DOHH2 (cell line): ENCODE results near the gene AKAP13.

ENCODE experiments used
- H3F3A ChIP-seq: fragments of 200-600 bp; sonication (generic), shearing (Covaris generic); 2 replicates; pipeline ENCODE4 v1.6.0; 2016; ENCODE audit warnings: antibody characterized with exemption, mild to moderate bottlenecking; ENCODE audit not compliant: control insufficient read depth, insufficient read depth
- H3K27ac ChIP-seq: fragments of 200-600 bp; sonication (generic); 2 replicates; pipeline ENCODE4 v1.5.1; 2014; ENCODE audit warnings: low read depth, mild to moderate bottlenecking, low read length, moderate library complexity
- H3K27me3 ChIP-seq: fragments of 200-600 bp; sonication (generic); 2 replicates; pipeline ENCODE4 v1.6.1; 2014; ENCODE audit warnings: mild to moderate bottlenecking, low read length, mixed read lengths; ENCODE audit not compliant: control insufficient read depth
- H3K36me3 ChIP-seq: fragments of 200-600 bp; sonication (generic); 2 replicates; pipeline ENCODE4 v1.6.1; 2014; ENCODE audit warnings: mild to moderate bottlenecking, low read length, moderate library complexity, mixed read lengths; ENCODE audit not compliant: control insufficient read depth
- H3K4me1 ChIP-seq: fragments of 200-600 bp; sonication (generic); 2 replicates; pipeline ENCODE4 v1.6.1; 2014; ENCODE audit warnings: mild to moderate bottlenecking, low read length, mixed read lengths; ENCODE audit not compliant: control insufficient read depth
- H3K4me2 ChIP-seq: fragments of 200-600 bp; sonication (generic); 2 replicates; pipeline ENCODE4 v1.6.0; 2014; ENCODE audit warnings: mild to moderate bottlenecking, low read length, moderate library complexity
- H3K4me3 ChIP-seq: fragments of 200-600 bp; sonication (generic); 2 replicates; pipeline ENCODE4 v1.5.1; 2014; ENCODE audit warnings: mild to moderate bottlenecking, low read length, mixed read lengths
- H3K79me2 ChIP-seq: fragments of 200-600 bp; sonication (generic); 2 replicates; pipeline ENCODE4 v1.6.1; 2014; ENCODE audit warnings: mild to moderate bottlenecking, low read length, mixed read lengths; ENCODE audit not compliant: control insufficient read depth
- H3K9me2 ChIP-seq: fragments of 200-600 bp; sonication (generic); replicated peaks from 2 replicates; pipeline ENCODE4 v1.6.1; 2014; ENCODE audit warnings: mild to moderate bottlenecking, low read length, mixed read lengths; ENCODE audit not compliant: control insufficient read depth
- H3K9me3 ChIP-seq: fragments of 200-600 bp; sonication (generic); 2 replicates; pipeline ENCODE4 v1.6.1; 2014; ENCODE audit warnings: antibody characterized with exemption, low read length, mixed read lengths; ENCODE audit not compliant: control insufficient read depth, insufficient read depth
- H4K20me1 ChIP-seq: fragments of 200-600 bp; sonication (generic); 2 replicates; pipeline ENCODE4 v1.6.0; 2014; ENCODE audit warnings: low read depth, mild to moderate bottlenecking, antibody characterized with exemption, low read length, moderate library complexity; ENCODE audit not compliant: control insufficient read depth, insufficient read depth
- EZH2phosphoT487 ChIP-seq: fragments of 200-600 bp; sonication (generic); IDR thresholded peaks from 2 replicates; pipeline ENCODE4 v1.6.1; 2017; ENCODE audit warnings: borderline replicate concordance, mild to moderate bottlenecking, antibody characterized with exemption, low read length, moderate library complexity, mixed read lengths
- TF ChIP-seq, protein P1 (sequence below): fragments of 200-600 bp; sonication (generic); IDR thresholded peaks from one replicate; pipeline ENCODE4 v1.5.1; 2014; ENCODE audit warnings: antibody characterized with exemption, mild to moderate bottlenecking, low read depth, low read length; ENCODE audit not compliant: poor library complexity, severe bottlenecking

Gene AKAP13

DNA sequence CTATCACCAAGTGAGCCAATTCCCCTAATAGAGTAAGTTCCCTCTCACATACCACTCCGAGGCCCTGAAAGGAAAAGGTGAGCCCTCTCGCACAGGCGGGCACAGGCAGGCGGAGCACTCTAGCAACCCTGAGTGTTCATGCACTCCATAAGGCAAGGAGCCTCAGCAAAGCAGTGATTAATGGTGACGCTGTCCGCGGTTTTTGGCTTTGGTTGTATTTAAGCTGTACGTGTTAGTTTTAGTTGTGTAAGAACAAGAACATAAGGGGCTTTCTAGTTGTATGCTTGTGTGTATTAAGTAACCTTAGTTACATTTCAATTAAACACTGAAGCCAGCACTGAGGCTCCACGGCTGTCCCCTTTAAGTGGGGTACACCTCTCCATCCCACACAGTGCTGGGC is 381.2 kb downstream of the AKAP13 start:
- Histone ChIP-seq H4K20me1 (0 out of 2 replicates have a peak, but pooled peaks cover 2% of the 10 kb centered on the region), H3K4me1 (no peaks in the 10 kb centered on the region), H3K27ac (no peak overlapping the region), H3K9me2 (no peaks in the 10 kb centered on the region), H3K27me3 (no peaks in the 10 kb centered on the region), H3K9me3 (no peaks in the 10 kb centered on the region), H3K79me2 (no peaks in the 10 kb centered on the region), H3F3A (no peaks in the 10 kb centered on the region), H3K36me3 (no peaks in the 10 kb centered on the region), H3K4me2 (no peak overlapping the region), H3K4me3 (no peak overlapping the region)
- TF ChIP-seq, protein P1, sequence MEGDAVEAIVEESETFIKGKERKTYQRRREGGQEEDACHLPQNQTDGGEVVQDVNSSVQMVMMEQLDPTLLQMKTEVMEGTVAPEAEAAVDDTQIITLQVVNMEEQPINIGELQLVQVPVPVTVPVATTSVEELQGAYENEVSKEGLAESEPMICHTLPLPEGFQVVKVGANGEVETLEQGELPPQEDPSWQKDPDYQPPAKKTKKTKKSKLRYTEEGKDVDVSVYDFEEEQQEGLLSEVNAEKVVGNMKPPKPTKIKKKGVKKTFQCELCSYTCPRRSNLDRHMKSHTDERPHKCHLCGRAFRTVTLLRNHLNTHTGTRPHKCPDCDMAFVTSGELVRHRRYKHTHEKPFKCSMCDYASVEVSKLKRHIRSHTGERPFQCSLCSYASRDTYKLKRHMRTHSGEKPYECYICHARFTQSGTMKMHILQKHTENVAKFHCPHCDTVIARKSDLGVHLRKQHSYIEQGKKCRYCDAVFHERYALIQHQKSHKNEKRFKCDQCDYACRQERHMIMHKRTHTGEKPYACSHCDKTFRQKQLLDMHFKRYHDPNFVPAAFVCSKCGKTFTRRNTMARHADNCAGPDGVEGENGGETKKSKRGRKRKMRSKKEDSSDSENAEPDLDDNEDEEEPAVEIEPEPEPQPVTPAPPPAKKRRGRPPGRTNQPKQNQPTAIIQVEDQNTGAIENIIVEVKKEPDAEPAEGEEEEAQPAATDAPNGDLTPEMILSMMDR, result no peak
- no peak for TF ChIP-seq EZH2phosphoT487

GRCh38 chr15:85762039-85762755 is 381.8 kb downstream of the AKAP13 start:
- Histone ChIP-seq H3K9me3 (no peaks in the 10 kb centered on the region), H3K4me3 (no peak overlapping the region), H3K27me3 (no peaks in the 10 kb centered on the region), H3K79me2 (no peaks in the 10 kb centered on the region), H3K36me3 (no peaks in the 10 kb centered on the region), H3K4me2 (no peak overlapping the region), H3K4me1 (no peaks in the 10 kb centered on the region), H3K27ac (no peak overlapping the region), H3K9me2 (no peaks in the 10 kb centered on the region), H3F3A (no peaks in the 10 kb centered on the region), H4K20me1 (0 out of 2 replicates have a peak, but pooled peaks cover 2% of the 10 kb centered on the region)
- TF ChIP-seq, protein P1, result no peak
- no peak for TF ChIP-seq EZH2phosphoT487

- H3K9me2 ChIP-seq, result no peaks in the 10 kb centered on the region
- H3K36me3 ChIP-seq, result no peaks in the 10 kb centered on the region
- H3K4me2 ChIP-seq, result no peak overlapping the region
- H3K4me3 ChIP-seq, result no peak overlapping the region
- no peak overlapping the region for H3K27ac ChIP-seq
- H3K4me1 ChIP-seq, result no peaks in the 10 kb centered on the region
- no peaks in the 10 kb centered on the region for H3K27me3 ChIP-seq
- H4K20me1 ChIP-seq, result 0 out of 2 replicates have a peak, but pooled peaks cover 2% of the 10 kb centered on the region
- no peaks in the 10 kb centered on the region for H3K79me2 ChIP-seq
- no peaks in the 10 kb centered on the region for H3K9me3 ChIP-seq
- no peaks in the 10 kb centered on the region for H3F3A ChIP-seq
- TF ChIP-seq, protein P1, result no peak
- TF ChIP-seq EZH2phosphoT487, result no peak
These were observed 382.3 kb downstream of the AKAP13 start for GRCh38 chr15:85762756-85763127.
